Esophagus muscularis mucosa (tissue), 3 donors: ENCODE measurements around the gene KLRD1.

Experiments
- CTCF ChIP-seq, 3 experiments: fragments of 200-600 bp in 2 of 3; fragments of 450-650 bp in 1 of 3; sonication (generic) in 2 of 3; IDR thresholded peaks; one replicate each; pipeline ENCODE4 v1.5.1; 2017 to 2019; ENCODE audit warnings: antibody characterized with exemption in 3 of 3, mild to moderate bottlenecking in 2 of 3, moderate library complexity in 1 of 3
- POLR2AphosphoS5 ChIP-seq, 2 donors: sonication (generic); formaldehyde crosslinking; IDR thresholded peaks; one replicate each; pipeline ENCODE4 v1.6.1; 2017; ENCODE audit warnings: antibody characterized with exemption in 2 of 2

- TF ChIP-seq CTCF (IDR thresholded peaks at IDR 0.05): no peak
- no peak for TF ChIP-seq POLR2AphosphoS5 (IDR thresholded peaks at IDR 0.05)
These were observed 13.0 kb downstream of the KLRD1 start for GRCh38 chr12:10320643-10321042.
